ENCODE data around the gene MACF1.

- TF ChIP-seq POLR2AphosphoS5 (IDR thresholded peaks at IDR 0.05; ENCODE audit: low read depth, low read length) (no peak), POLR2A (IDR thresholded peaks at IDR 0.05; ENCODE audit: low read depth, low read length) (no peak), TAF1 (IDR thresholded peaks at IDR 0.05; ENCODE audit: low read depth, low read length) (no peak), POU2F2 (IDR thresholded peaks at IDR 0.05; ENCODE audit: low read depth, low read length) (no peak)
Measured at GRCh38 chr1:39358491-39358890, 154.0 kb downstream of the MACF1 start.

Data from GM12891 (cell line).